ENCODE results near the gene GRK5.
"Not testable (repeated sequence)": the region's sequence is repeated elsewhere in the genome, so short reads cannot be mapped to it uniquely, and the experiment has no call there.

Gene GRK5

GRCh38 chr10:119207366-119207666, at the start of gene GRK5:
Gene GRK5, plus strand, starts transcription at chr10:119207571. Its CDS starts 347 bp downstream, at chr10:119207918.
- DNase-seq: peak; percentile 92 to 93

- DNase-seq: no peak
Observed at GRCh38 chr10:119159332-119159731, 48.0 kb upstream of the GRK5 start.

- DNase-seq: no peak
Observed at GRCh38 chr10:119161680-119162451, 45.5 kb upstream of the GRK5 start.

- no peak for DNase-seq
Observed at GRCh38 chr10:119162452-119163092, 44.8 kb upstream of the GRK5 start.

GRCh38 chr10:119165171-119166117, 41.9 kb upstream of the GRK5 start, which contains the start of gene SFXN4:
Gene SFXN4, minus strand, starts transcription at chr10:119165714. Its CDS starts 67 bp downstream, at chr10:119165647.
- DNase-seq: peak; percentile 81 to 84

- no peak for DNase-seq
Observed at GRCh38 chr10:119166118-119166500, 41.3 kb upstream of the GRK5 start.

- no peak for DNase-seq
Observed at GRCh38 chr10:119166564-119166963, 40.8 kb upstream of the GRK5 start.

GRCh38 chr10:119167041-119167440, 40.3 kb upstream of the GRK5 start:
- no peak for DNase-seq

GRCh38 chr10:119174109-119174508, 33.3 kb upstream of the GRK5 start:
- no peak for DNase-seq

GRCh38 chr10:119176166-119176565, 31.2 kb upstream of the GRK5 start:
- no peak for DNase-seq

- peak; percentile 41 to 47 for DNase-seq
Observed at GRCh38 chr10:119177708-119178371, 29.5 kb upstream of the GRK5 start.

GRCh38 chr10:119178372-119179119, 28.8 kb upstream of the GRK5 start, which contains the start of gene PRDX3:
Gene PRDX3, minus strand, starts transcription at chr10:119178812. Its CDS starts 22 bp downstream, at chr10:119178790.
- DNase-seq: peak; percentile 97 to 98

- DNase-seq: not testable (repeated sequence)
Observed at GRCh38 chr10:119180850-119181400, 26.4 kb upstream of the GRK5 start.

GRCh38 chr10:119183664-119184412, 23.5 kb upstream of the GRK5 start:
- no peak for DNase-seq

- no peak for DNase-seq
Observed at GRCh38 chr10:119189811-119190282, 17.5 kb upstream of the GRK5 start.

- DNase-seq: no peak
Observed at GRCh38 chr10:119190353-119190752, 17.0 kb upstream of the GRK5 start.

GRCh38 chr10:119190954-119191785, 16.2 kb upstream of the GRK5 start:
- no peak for DNase-seq

- DNase-seq: no peak
Observed at GRCh38 chr10:119191881-119192280, 15.5 kb upstream of the GRK5 start.

GRCh38 chr10:119197921-119198320, 9.4 kb upstream of the GRK5 start:
- DNase-seq: no peak

- peak in 1 of 2 donors; percentile 49 for DNase-seq
Observed at GRCh38 chr10:119198438-119198837, 8.9 kb upstream of the GRK5 start.

Data from stimulated activated CD4-positive, alpha-beta T cell treated with anti-CD3 and anti-CD28 coated beads, Interleukin-2, amount 100 ng/mL, for 24 hours (primary cell).